H9 (cell line): ENCODE results near the gene PHAF1. TPM values are rescaled to one million over a fixed set of nuclear protein-coding genes. Genes with fewer than 3 reads are reported as not detected.
A peak's percentile ranks its signal among the peaks of the same experiment; 100 is the strongest.

Experiments used
- DNase-seq: peaks from one replicate; pipeline ENCODE4 v3.0.0-alpha.2; 2017
- H2AFZ ChIP-seq: one replicate; pipeline ENCODE4 v1.6.1; 2013; ENCODE audit warnings: mild to moderate bottlenecking, low read length, control low read depth, moderate library complexity
- H2AK5ac ChIP-seq: 2 replicates; pipeline ENCODE4 v1.6.1; 2013; ENCODE audit warnings: low read length, control low read depth, mixed read lengths; ENCODE audit not compliant: insufficient read length
- H2BK120ac ChIP-seq: one replicate; pipeline ENCODE4 v1.6.1; 2013; ENCODE audit warnings: low read depth, mild to moderate bottlenecking, low read length, control low read depth, inconsistent platforms; ENCODE audit not compliant: poor library complexity, severe bottlenecking
- H2BK12ac ChIP-seq: 2 replicates; pipeline ENCODE4 v1.6.1; 2013; ENCODE audit warnings: low read length, control low read depth, mixed read lengths, low read depth; ENCODE audit not compliant: insufficient read length
- H2BK15ac ChIP-seq: 2 replicates; pipeline ENCODE4 v1.6.1; 2013; ENCODE audit warnings: low read depth, low read length, control low read depth
- H2BK20ac ChIP-seq: one replicate; pipeline ENCODE4 v1.6.1; 2013; ENCODE audit warnings: low read depth, mild to moderate bottlenecking, low read length, control low read depth, inconsistent platforms; ENCODE audit not compliant: poor library complexity, severe bottlenecking
- H2BK5ac ChIP-seq: 2 replicates; pipeline ENCODE4 v1.6.1; 2013; ENCODE audit warnings: low read length, control low read depth, mixed read lengths; ENCODE audit not compliant: insufficient read length
- H3K14ac ChIP-seq: 2 replicates; pipeline ENCODE4 v1.6.1; 2013; ENCODE audit warnings: low read length, control low read depth; ENCODE audit not compliant: insufficient read depth
- H3K18ac ChIP-seq: 2 replicates; pipeline ENCODE4 v1.6.1; 2013; ENCODE audit warnings: low read depth, mild to moderate bottlenecking, mixed read lengths, low read length, control low read depth; ENCODE audit not compliant: insufficient read length
- H3K23ac ChIP-seq: 2 replicates; pipeline ENCODE4 v1.6.1; 2013; ENCODE audit warnings: low read length, control low read depth, mixed read lengths, low read depth; ENCODE audit not compliant: insufficient read length
- H3K23me2 ChIP-seq: 2 replicates; pipeline ENCODE4 v1.6.1; 2013; ENCODE audit warnings: low read depth, mild to moderate bottlenecking, mixed read lengths, low read length, control low read depth; ENCODE audit not compliant: insufficient read length, poor library complexity, severe bottlenecking
- H3K27ac ChIP-seq: 2 replicates; pipeline ENCODE4 v1.5.1; 2013; ENCODE audit warnings: low read length, control low read depth, mixed read lengths, low read depth; ENCODE audit not compliant: insufficient read length
- H3K27me3 ChIP-seq: 2 replicates; pipeline ENCODE4 v1.6.1; 2013; ENCODE audit warnings: low read length, control low read depth, inconsistent platforms; ENCODE audit not compliant: insufficient read depth
- H3K4ac ChIP-seq: 2 replicates; pipeline ENCODE4 v1.6.1; 2013; ENCODE audit warnings: low read depth, mild to moderate bottlenecking, control low read depth, inconsistent platforms, low read length, moderate library complexity
- H3K4me1 ChIP-seq: 2 replicates; pipeline ENCODE4 v1.6.1; 2013; ENCODE audit warnings: low read length, control low read depth, inconsistent platforms; ENCODE audit not compliant: insufficient read depth
- H3K4me2 ChIP-seq: 2 replicates; pipeline ENCODE4 v1.6.1; 2013; ENCODE audit warnings: low read length, control low read depth, mixed read lengths; ENCODE audit not compliant: insufficient read length, insufficient read depth
- H3K56ac ChIP-seq: 2 replicates; pipeline ENCODE4 v1.6.1; 2013; ENCODE audit warnings: low read depth, mild to moderate bottlenecking, mixed read lengths, low read length, control low read depth; ENCODE audit not compliant: insufficient read length
- H3K79me1 ChIP-seq: 2 replicates; pipeline ENCODE4 v1.6.1; 2013; ENCODE audit warnings: low read depth, mild to moderate bottlenecking, moderate library complexity, low read length, control low read depth, inconsistent platforms; ENCODE audit not compliant: insufficient read depth, poor library complexity, severe bottlenecking
- H3K79me2 ChIP-seq: 2 replicates; pipeline ENCODE4 v1.6.1; 2013; ENCODE audit warnings: low read length, control low read depth, inconsistent platforms; ENCODE audit not compliant: insufficient read depth
- H3K9ac ChIP-seq: 2 replicates; pipeline ENCODE4 v1.6.1; 2013; ENCODE audit warnings: low read length, control low read depth, mixed read lengths; ENCODE audit not compliant: insufficient read length; ENCODE audit errors: extremely low read depth
- H3K9me3 ChIP-seq: one replicate; pipeline ENCODE4 v1.6.1; 2013; ENCODE audit warnings: low read depth, low read length, inconsistent platforms; ENCODE audit not compliant: control insufficient read depth
- H3T11ph ChIP-seq: one replicate; pipeline ENCODE4 v1.6.1; 2013; ENCODE audit warnings: mild to moderate bottlenecking, low read length, control low read depth, inconsistent platforms
- H4K20me1 ChIP-seq: one replicate; pipeline ENCODE4 v1.6.1; 2013; ENCODE audit not compliant: control insufficient read depth, insufficient read length, insufficient read depth
- H4K5ac ChIP-seq: 2 replicates; pipeline ENCODE4 v1.6.1; 2013; ENCODE audit warnings: low read depth, mild to moderate bottlenecking, mixed read lengths, low read length, control low read depth; ENCODE audit not compliant: insufficient read length
- H4K8ac ChIP-seq: replicated peaks from 2 replicates; pipeline ENCODE4 v1.6.1; 2013; ENCODE audit warnings: low read length, control low read depth, mixed read lengths, low read depth; ENCODE audit not compliant: insufficient read length
- H4K91ac ChIP-seq: 2 replicates; pipeline ENCODE4 v1.6.1; 2013; ENCODE audit warnings: low read depth, mild to moderate bottlenecking, moderate library complexity, mixed read lengths, low read length, control low read depth; ENCODE audit not compliant: insufficient read length
- H3K27ac Mint-ChIP-seq, 3 experiments: 2 replicates in 2 of 3; 3 replicates in 1 of 3; pipeline ENCODE4 v1.8.0; 2020 to 2021; ENCODE audit warnings: mixed read lengths in 3 of 3, mild to moderate bottlenecking in 1 of 3, moderate library complexity in 1 of 3
- H3K27me3 Mint-ChIP-seq: 2 replicates; pipeline ENCODE4 v1.8.0; 2021; ENCODE audit warnings: low read depth, mild to moderate bottlenecking, moderate library complexity, mixed read lengths
- H3K36me3 Mint-ChIP-seq, 3 experiments: 2 replicates in 2 of 3; 3 replicates in 1 of 3; pipeline ENCODE4 v1.8.0; 2020 to 2021; ENCODE audit warnings: low read depth in 3 of 3, mixed read lengths in 3 of 3; ENCODE audit not compliant: insufficient read depth in 1 of 3
- H3K4me1 Mint-ChIP-seq, 2 experiments: 2 replicates each; pipeline ENCODE4 v1.8.0; 2020; ENCODE audit warnings: mixed read lengths in 2 of 2
- H3K4me3 Mint-ChIP-seq, 2 experiments: 2 replicates in 1 of 2; 3 replicates in 1 of 2; pipeline ENCODE4 v1.8.0; 2020 to 2021; ENCODE audit warnings: mild to moderate bottlenecking in 2 of 2, mixed read lengths in 2 of 2, moderate library complexity in 1 of 2
- H3K9me3 Mint-ChIP-seq, 2 experiments: 2 replicates in 1 of 2; 3 replicates in 1 of 2; pipeline ENCODE4 v1.8.0; 2020; ENCODE audit warnings: mild to moderate bottlenecking in 2 of 2, mixed read lengths in 2 of 2, moderate library complexity in 1 of 2
- CTCF ChIP-seq: fragments of 200-600 bp; sonication (generic); conservative IDR thresholded peaks from 3 replicates; pipeline ENCODE4 v1.8.0; 2021; ENCODE audit warnings: antibody characterized with exemption, mild to moderate bottlenecking
- WGBS: extraction: QIAGEN DNeasy Blood & Tissue Kit; methylation state at CpG from one replicate; pipeline ENCODE4 v1.1.7; 2013; ENCODE audit warnings: missing lambda C conversion rate, low lambda C conversion rate, mixed read lengths; ENCODE audit not compliant: insufficient read length; ENCODE audit errors: extremely low coverage; 5-methylcytosine and 5-hydroxymethylcytosine counted together
- total RNA-seq: library from RNA; stranded (reverse); gene quantifications from 2 replicates; pipeline ENCODE4 v1.2.1, GENCODE V29; 2021

The PHAF1 gene
- total RNA-seq, 1 experiment from 2014 or later, result 18.8 TPM

GRCh38 chr16:67190448-67191399 lies 81.0 kb downstream of the PHAF1 start:
- H2AK5ac ChIP-seq, result no peak overlapping the region
- H2BK5ac ChIP-seq, result no peak overlapping the region
- peaks cover 1% of the 10 kb centered on the region; the same call in 1 of the 2 replicates for H3K4me1 ChIP-seq
- Mint-ChIP-seq H3K36me3 (peaks cover 23 to 31% (median 29%) of the 10 kb centered on the region in 3 experiments), H3K4me1 (peaks cover 24 to 36% of the 10 kb centered on the region in 2 experiments), H3K27me3 (peaks cover 13% of the 10 kb centered on the region), H3K9me3 (no peaks in the 10 kb centered on the region; a peak in 1 of 5 replicates), H3K27ac (no peak overlapping the region), H3K4me3 (peak overlapping the region in 1 of 2 experiments; percentile 93; a peak in 2 of 5 replicates)
- no CpG with 5 or more reads among the region's 13 CpGs for WGBS
- no peak overlapping the region for H3K27ac ChIP-seq
- H3T11ph ChIP-seq, result no peak overlapping the region
- H3K23ac ChIP-seq, result no peak overlapping the region
- H3K23me2 ChIP-seq, result peaks cover 8% of the 10 kb centered on the region
- H4K8ac ChIP-seq, result no peak overlapping the region
- H3K18ac ChIP-seq, result no peak overlapping the region
- no peak overlapping the region for H2BK20ac ChIP-seq
- no peaks in the 10 kb centered on the region; the same call in none of the 2 replicates for H3K27me3 ChIP-seq
- H3K14ac ChIP-seq, result no peak overlapping the region
- peaks cover 13% of the 10 kb centered on the region; the same call in 1 of the 2 replicates for H3K79me2 ChIP-seq
- H2BK12ac ChIP-seq, result no peak overlapping the region
- H3K79me1 ChIP-seq, result peaks cover 13% of the 10 kb centered on the region
- no peak overlapping the region for H3K4me2 ChIP-seq
- H4K91ac ChIP-seq, result no peak overlapping the region
- no peak overlapping the region for H3K9ac ChIP-seq
- H3K56ac ChIP-seq, result no peak overlapping the region
- no peak overlapping the region for H2AFZ ChIP-seq
- no peaks in the 10 kb centered on the region for H4K20me1 ChIP-seq
- no peak for DNase-seq
- H3K4ac ChIP-seq, result no peak overlapping the region
- H3K9me3 ChIP-seq, result no peaks in the 10 kb centered on the region
- no peak for TF ChIP-seq CTCF
- H2BK120ac ChIP-seq, result no peak overlapping the region
- H4K5ac ChIP-seq, result no peak overlapping the region
- H2BK15ac ChIP-seq, result no peak overlapping the region
